ENCODE measurements around the gene FANCF. TPM values are rescaled to one million over a fixed set of nuclear protein-coding genes. Genes with fewer than 3 reads are reported as not detected.
"Not testable (repeated sequence)": the region's sequence is repeated elsewhere in the genome, so short reads cannot be mapped to it uniquely, and the experiment has no call there.

Gene FANCF
- total RNA-seq, 1 experiment from 2014 or later, result 23.0 TPM

GRCh38 chr11:22656130-22656529, 30.5 kb upstream of the FANCF start:
- peaks cover 28% of the 10 kb centered on the region for H3K4me1 Mint-ChIP-seq
- ATAC-seq (no peak), DNase-seq (ENCODE audit: low spot score) (no peak)
- no peaks in the 10 kb centered on the region for H3K27me3 Mint-ChIP-seq (ENCODE audit: low read depth)
- ChIA-PET CTCF (interaction anchor here (1.4 kb wide), 1 partner anchor 14 kb away, joined by 6 read pairs; no protein-coding TSS in a partner anchor), POLR2A (no interaction called here)
- TF ChIP-seq CBFB (CRISPR knock-in tag; IDR thresholded peaks at IDR 0.05; ENCODE audit: low read depth) (no peak), AR (CRISPR knock-in tag; IDR thresholded peaks at IDR 0.05) (no peak)
- H3K27ac Mint-ChIP-seq, result no peak overlapping the region
- H3K36me3 Mint-ChIP-seq, result peaks cover 13% of the 10 kb centered on the region
- peaks cover 17% of the 10 kb centered on the region for H3K9me3 Mint-ChIP-seq
- no peak overlapping the region for H3K4me3 Mint-ChIP-seq

- CTCF ChIA-PET; DNase-seq (ENCODE audit: low spot score): not testable (repeated sequence)
Observed at GRCh38 chr11:22652346-22652745, 26.7 kb upstream of the FANCF start.

GRCh38 chr11:22641559-22641958, 15.9 kb upstream of the FANCF start:
- no peaks in the 10 kb centered on the region for H3K36me3 Mint-ChIP-seq
- H3K4me3 Mint-ChIP-seq, result no peak overlapping the region
- ChIA-PET POLR2A (no interaction called here), CTCF (no interaction called here)
- H3K9me3 Mint-ChIP-seq, result no peaks in the 10 kb centered on the region
- DNase-seq (ENCODE audit: low spot score) (no peak), ATAC-seq (no peak)
- H3K27ac Mint-ChIP-seq, result no peak overlapping the region
- H3K27me3 Mint-ChIP-seq (ENCODE audit: low read depth), result peaks cover 34% of the 10 kb centered on the region
- TF ChIP-seq ARID4B (CRISPR knock-in tag; IDR thresholded peaks at IDR 0.05; ENCODE audit: borderline replicate concordance) (no peak), HMGA2 (CRISPR knock-in tag; IDR thresholded peaks at IDR 0.05) (no peak), ZBTB43 (CRISPR knock-in tag; IDR thresholded peaks at IDR 0.05) (no peak), KAT7 (CRISPR knock-in tag; IDR thresholded peaks at IDR 0.05; ENCODE audit: borderline replicate concordance) (no peak), FOXJ3 (CRISPR knock-in tag; IDR thresholded peaks at IDR 0.05; ENCODE audit: borderline replicate concordance) (no peak), PREB (CRISPR knock-in tag; IDR thresholded peaks at IDR 0.05; ENCODE audit: borderline replicate concordance) (no peak), ZNF532 (CRISPR knock-in tag; IDR thresholded peaks at IDR 0.05; ENCODE audit: borderline replicate concordance) (no peak), TEAD1 (CRISPR knock-in tag; IDR thresholded peaks at IDR 0.05) (no peak), E2F4 (CRISPR knock-in tag; IDR thresholded peaks at IDR 0.05; ENCODE audit: borderline replicate concordance, low read depth) (no peak)
- peaks cover 11% of the 10 kb centered on the region for H3K4me1 Mint-ChIP-seq

More at GRCh38 chr11:22652346-22652745, 26.7 kb upstream of the FANCF start:
- POLR2A ChIA-PET; H3K27me3 Mint-ChIP-seq (ENCODE audit: low read depth); H3K4me3 Mint-ChIP-seq; ATAC-seq; H3K27ac Mint-ChIP-seq: not testable (repeated sequence)
- peaks cover 24% of the 10 kb centered on the region for H3K4me1 Mint-ChIP-seq
- peaks cover 13% of the 10 kb centered on the region for H3K36me3 Mint-ChIP-seq
- H3K9me3 Mint-ChIP-seq, result peaks cover 17% of the 10 kb centered on the region
